ENCODE measurements around the gene TGFBR3. TPM values are rescaled to one million over a fixed set of nuclear protein-coding genes. Genes with fewer than 3 reads are reported as not detected.

TGFBR3 gene
- total RNA-seq, 1 experiment from 2014 or later: 2.4 TPM

DNA sequence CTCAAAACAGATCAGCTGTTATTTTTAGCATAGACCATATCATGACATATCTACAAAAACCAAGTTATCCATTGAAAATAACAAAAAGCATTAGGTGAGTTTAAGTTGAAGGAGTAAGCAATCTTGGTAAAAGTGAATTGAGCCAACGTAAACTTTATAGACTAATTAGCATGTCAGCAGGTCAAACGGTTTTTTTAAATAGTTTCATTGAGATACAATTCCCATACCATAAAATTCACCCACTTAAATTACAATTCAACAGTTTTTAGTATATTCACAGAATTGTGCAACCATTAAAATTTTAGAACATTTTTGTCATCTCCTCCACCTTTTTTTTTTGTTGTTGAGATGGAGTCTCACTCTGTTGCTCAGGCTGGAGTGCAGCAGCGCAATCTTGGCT is 92.1 kb downstream of the TGFBR3 start:
- Mint-ChIP-seq H3K36me3 (ENCODE audit: insufficient read depth in 1 of 3, low read depth in 3 of 3) (peaks cover 1 to 9% (median 6%) of the 10 kb centered on the region in 3 experiments; a peak in 4 of 7 replicates), H3K9me3 (peaks cover 0 to 4% of the 10 kb centered on the region in 2 experiments; a peak in 2 of 5 replicates)

More for the DNA sequence above, 92.1 kb downstream of the TGFBR3 start:
- H3K79me2 ChIP-seq (ENCODE audit: insufficient read depth, low read length): no peaks in the 10 kb centered on the region
- WGBS (ENCODE audit: extremely low coverage, insufficient read length, low lambda C conversion rate): no CpG with 5 or more reads among the region's 3 CpGs
- no peak overlapping the region for H2BK12ac ChIP-seq (ENCODE audit: insufficient read length, low read depth, low read length)
- H3K27me3 ChIP-seq (ENCODE audit: insufficient read depth, low read length): no peaks in the 10 kb centered on the region
- no peak overlapping the region for H4K91ac ChIP-seq (ENCODE audit: insufficient read length, low read depth, low read length)
- H3K56ac ChIP-seq (ENCODE audit: insufficient read length, low read depth, low read length): no peak overlapping the region
- H3K27me3 Mint-ChIP-seq (ENCODE audit: low read depth): no peaks in the 10 kb centered on the region
- H3K4me3 Mint-ChIP-seq: no peak overlapping the region
- H2BK120ac ChIP-seq (ENCODE audit: low read depth, low read length, poor library complexity, severe bottlenecking): no peak overlapping the region
- no peak overlapping the region for H2AFZ ChIP-seq (ENCODE audit: low read length)
- no peak overlapping the region for H4K8ac ChIP-seq (replicated peaks; ENCODE audit: insufficient read length, low read depth, low read length)
- H3K9ac ChIP-seq (ENCODE audit: extremely low read depth, insufficient read length, low read length): no peak overlapping the region
- no peaks in the 10 kb centered on the region for H3K79me1 ChIP-seq (ENCODE audit: insufficient read depth, low read depth, low read length, poor library complexity, severe bottlenecking)
- no peak overlapping the region for H3K14ac ChIP-seq (ENCODE audit: insufficient read depth, low read length)
- TF ChIP-seq, protein P1, sequence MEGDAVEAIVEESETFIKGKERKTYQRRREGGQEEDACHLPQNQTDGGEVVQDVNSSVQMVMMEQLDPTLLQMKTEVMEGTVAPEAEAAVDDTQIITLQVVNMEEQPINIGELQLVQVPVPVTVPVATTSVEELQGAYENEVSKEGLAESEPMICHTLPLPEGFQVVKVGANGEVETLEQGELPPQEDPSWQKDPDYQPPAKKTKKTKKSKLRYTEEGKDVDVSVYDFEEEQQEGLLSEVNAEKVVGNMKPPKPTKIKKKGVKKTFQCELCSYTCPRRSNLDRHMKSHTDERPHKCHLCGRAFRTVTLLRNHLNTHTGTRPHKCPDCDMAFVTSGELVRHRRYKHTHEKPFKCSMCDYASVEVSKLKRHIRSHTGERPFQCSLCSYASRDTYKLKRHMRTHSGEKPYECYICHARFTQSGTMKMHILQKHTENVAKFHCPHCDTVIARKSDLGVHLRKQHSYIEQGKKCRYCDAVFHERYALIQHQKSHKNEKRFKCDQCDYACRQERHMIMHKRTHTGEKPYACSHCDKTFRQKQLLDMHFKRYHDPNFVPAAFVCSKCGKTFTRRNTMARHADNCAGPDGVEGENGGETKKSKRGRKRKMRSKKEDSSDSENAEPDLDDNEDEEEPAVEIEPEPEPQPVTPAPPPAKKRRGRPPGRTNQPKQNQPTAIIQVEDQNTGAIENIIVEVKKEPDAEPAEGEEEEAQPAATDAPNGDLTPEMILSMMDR (conservative IDR thresholded peaks at IDR 0.05): no peak
- H3K27ac ChIP-seq (ENCODE audit: insufficient read length, low read depth, low read length): no peak overlapping the region
- no peak overlapping the region for H4K5ac ChIP-seq (ENCODE audit: insufficient read length, low read depth, low read length)
- H2AK5ac ChIP-seq (ENCODE audit: insufficient read length, low read length): no peak overlapping the region
- no peak overlapping the region for H3K4me2 ChIP-seq (ENCODE audit: insufficient read depth, insufficient read length, low read length)
- no peak overlapping the region for H2BK15ac ChIP-seq (ENCODE audit: low read depth, low read length)
- H3K27ac Mint-ChIP-seq: no peak overlapping the region
- no peak overlapping the region for H3K18ac ChIP-seq (ENCODE audit: insufficient read length, low read depth, low read length)
- H3K4me1 Mint-ChIP-seq: peaks cover 45 to 49% of the 10 kb centered on the region in 2 experiments
- H3T11ph ChIP-seq (ENCODE audit: low read length): no peak overlapping the region
- no peaks in the 10 kb centered on the region for H3K23me2 ChIP-seq (ENCODE audit: insufficient read length, low read depth, low read length, poor library complexity, severe bottlenecking)
- DNase-seq: no peak
- no peak overlapping the region for H2BK20ac ChIP-seq (ENCODE audit: low read depth, low read length, poor library complexity, severe bottlenecking)
- H4K20me1 ChIP-seq (ENCODE audit: control insufficient read depth, insufficient read depth, insufficient read length): no peaks in the 10 kb centered on the region
- H3K9me3 ChIP-seq (ENCODE audit: control insufficient read depth, low read depth, low read length): no peaks in the 10 kb centered on the region
- no peak overlapping the region for H3K23ac ChIP-seq (ENCODE audit: insufficient read length, low read depth, low read length)
- H3K4me1 ChIP-seq (ENCODE audit: insufficient read depth, low read length): peaks cover 11% of the 10 kb centered on the region; the same call in 1 of the 2 replicates
- H2BK5ac ChIP-seq (ENCODE audit: insufficient read length, low read length): no peak overlapping the region
- H3K4ac ChIP-seq (ENCODE audit: low read depth, low read length): no peak overlapping the region
